ENCODE results near the gene MS4A12. TPM values are rescaled to one million over a fixed set of nuclear protein-coding genes. Genes with fewer than 3 reads are reported as not detected.
"Not testable (repeated sequence)": the region's sequence is repeated elsewhere in the genome, so short reads cannot be mapped to it uniquely, and the experiment has no call there.

Gene MS4A12
- total RNA-seq, 1 donor from 2014 or later: not detected

GRCh38 chr11:60530454-60531100, 38.0 kb downstream of the MS4A12 start:
- no peak for TF ChIP-seq CTCF (IDR thresholded peaks at IDR 0.05; ENCODE audit: unreplicated experiment)
- H3K27me3 Mint-ChIP-seq: no peaks in the 10 kb centered on the region
- H3K27ac Mint-ChIP-seq: no peak overlapping the region
- peaks cover 2% of the 10 kb centered on the region for H3K4me1 Mint-ChIP-seq (ENCODE audit: low read depth)
- no peak overlapping the region for H3K4me3 Mint-ChIP-seq (ENCODE audit: low read depth)
- H3K36me3 Mint-ChIP-seq (ENCODE audit: insufficient read depth): no peaks in the 10 kb centered on the region
- peaks cover 6% of the 10 kb centered on the region for H3K9me3 Mint-ChIP-seq (ENCODE audit: low read depth)
- no peak for DNase-seq (ENCODE audit: low spot score, unreplicated experiment)

GRCh38 chr11:60532383-60532782, 39.8 kb downstream of the MS4A12 start:
- not testable (repeated sequence) for H3K4me3 Mint-ChIP-seq (ENCODE audit: low read depth); H3K9me3 Mint-ChIP-seq (ENCODE audit: low read depth); DNase-seq (ENCODE audit: low spot score, unreplicated experiment); H3K27me3 Mint-ChIP-seq; H3K36me3 Mint-ChIP-seq (ENCODE audit: insufficient read depth); H3K27ac Mint-ChIP-seq; H3K4me1 Mint-ChIP-seq (ENCODE audit: low read depth)

GRCh38 chr11:60538627-60539026, 46.0 kb downstream of the MS4A12 start:
- H3K9me3 Mint-ChIP-seq (ENCODE audit: low read depth); H3K27ac Mint-ChIP-seq; H3K4me1 Mint-ChIP-seq (ENCODE audit: low read depth); H3K36me3 Mint-ChIP-seq (ENCODE audit: insufficient read depth); H3K4me3 Mint-ChIP-seq (ENCODE audit: low read depth); H3K27me3 Mint-ChIP-seq; DNase-seq (ENCODE audit: low spot score, unreplicated experiment): not testable (repeated sequence)

- no peak for DNase-seq (ENCODE audit: low spot score, unreplicated experiment)
- TF ChIP-seq CTCF (IDR thresholded peaks at IDR 0.05; ENCODE audit: unreplicated experiment): no peak
- no peaks in the 10 kb centered on the region for H3K4me1 Mint-ChIP-seq (ENCODE audit: low read depth)
- H3K36me3 Mint-ChIP-seq (ENCODE audit: insufficient read depth): no peaks in the 10 kb centered on the region
- H3K4me3 Mint-ChIP-seq (ENCODE audit: low read depth): no peak overlapping the region
- no peak overlapping the region for H3K27ac Mint-ChIP-seq
- peaks cover 2% of the 10 kb centered on the region for H3K27me3 Mint-ChIP-seq
- peaks cover 9% of the 10 kb centered on the region for H3K9me3 Mint-ChIP-seq (ENCODE audit: low read depth)
Observed at GRCh38 chr11:60544077-60544476, 51.5 kb downstream of the MS4A12 start.

Other genes with a start within 250 kb of the MS4A12 start
- not detected in 2 replicates for gene MS4A4E, start 249.6 kb upstream of the MS4A12 start, total RNA-seq
- gene MS4A4A, start 212.1 kb upstream of the MS4A12 start, total RNA-seq: 0.33 TPM in 1 of 2 replicates, not detected in the other
- gene MS4A6E, start 165.5 kb upstream of the MS4A12 start, total RNA-seq: not detected in 2 replicates
- gene MS4A7, start 114.2 kb upstream of the MS4A12 start, total RNA-seq: not detected in 2 replicates
- not detected in 2 replicates for gene MS4A14, start 96.3 kb upstream of the MS4A12 start, total RNA-seq
- gene MS4A5, start 63.2 kb upstream of the MS4A12 start, total RNA-seq: not detected in 2 replicates
- gene MS4A1, start 36.9 kb upstream of the MS4A12 start, total RNA-seq: not detected in 2 replicates
- not detected in 2 replicates for gene MS4A13, start 22.6 kb downstream of the MS4A12 start, total RNA-seq
- 5.1 and 6.0 TPM in 2 replicates for gene MS4A8, start 206.8 kb downstream of the MS4A12 start, total RNA-seq
- gene MS4A18, start 231.9 kb downstream of the MS4A12 start, total RNA-seq: not detected in 2 replicates